HG03439 (cell line): Measurements from ENCODE around the gene EVX2.

ENCODE experiments used
- ATAC-seq: cut with Tn5 transposase; IDR thresholded peaks from one replicate; pipeline ENCODE4 v1.9.1; 2021; ENCODE audit warnings: mild to moderate bottlenecking, moderate library complexity; ENCODE audit not compliant: unreplicated experiment

Gene EVX2

DNA sequence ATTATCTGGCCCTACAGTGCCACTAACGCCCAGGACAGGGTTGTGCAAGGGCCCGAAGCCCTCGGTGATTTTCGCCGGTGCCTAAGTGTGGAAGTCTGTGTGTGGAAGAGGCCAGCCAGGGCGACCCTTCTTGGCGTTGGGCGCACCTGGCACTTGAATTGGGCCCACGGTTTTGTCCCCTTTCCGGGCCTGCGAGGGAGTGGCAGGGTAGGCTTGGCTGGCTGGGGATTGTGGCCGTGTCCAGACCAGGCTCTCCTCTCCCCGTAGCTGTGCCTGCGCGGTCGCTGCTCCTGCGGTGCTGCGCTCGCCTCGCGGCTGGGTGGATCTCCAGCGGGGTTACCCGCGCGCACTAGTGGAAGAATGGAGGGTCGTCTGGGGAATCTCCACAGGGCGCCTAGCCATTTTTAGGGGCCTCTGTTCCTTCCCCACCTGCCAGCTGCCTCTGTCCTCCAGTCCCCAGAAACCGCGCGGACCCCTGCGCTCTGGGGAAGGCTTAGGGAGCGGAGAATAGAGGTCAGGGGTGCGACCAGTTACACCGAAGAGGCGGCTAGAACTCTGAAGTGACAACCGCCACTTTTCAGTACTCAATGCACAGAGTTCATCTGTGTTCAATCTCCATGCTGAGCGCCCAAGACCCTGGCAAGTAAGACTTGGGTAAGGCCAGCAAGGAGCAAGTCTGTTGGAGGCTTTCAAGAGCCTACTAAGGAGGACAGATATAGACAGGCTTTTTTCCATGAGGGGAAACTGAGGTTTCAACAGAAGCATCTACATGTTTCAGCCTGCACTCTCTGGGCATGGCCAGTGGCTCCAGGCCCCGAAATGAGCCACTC is 16.0 kb downstream of the EVX2 start:
- no peak for ATAC-seq

DNA sequence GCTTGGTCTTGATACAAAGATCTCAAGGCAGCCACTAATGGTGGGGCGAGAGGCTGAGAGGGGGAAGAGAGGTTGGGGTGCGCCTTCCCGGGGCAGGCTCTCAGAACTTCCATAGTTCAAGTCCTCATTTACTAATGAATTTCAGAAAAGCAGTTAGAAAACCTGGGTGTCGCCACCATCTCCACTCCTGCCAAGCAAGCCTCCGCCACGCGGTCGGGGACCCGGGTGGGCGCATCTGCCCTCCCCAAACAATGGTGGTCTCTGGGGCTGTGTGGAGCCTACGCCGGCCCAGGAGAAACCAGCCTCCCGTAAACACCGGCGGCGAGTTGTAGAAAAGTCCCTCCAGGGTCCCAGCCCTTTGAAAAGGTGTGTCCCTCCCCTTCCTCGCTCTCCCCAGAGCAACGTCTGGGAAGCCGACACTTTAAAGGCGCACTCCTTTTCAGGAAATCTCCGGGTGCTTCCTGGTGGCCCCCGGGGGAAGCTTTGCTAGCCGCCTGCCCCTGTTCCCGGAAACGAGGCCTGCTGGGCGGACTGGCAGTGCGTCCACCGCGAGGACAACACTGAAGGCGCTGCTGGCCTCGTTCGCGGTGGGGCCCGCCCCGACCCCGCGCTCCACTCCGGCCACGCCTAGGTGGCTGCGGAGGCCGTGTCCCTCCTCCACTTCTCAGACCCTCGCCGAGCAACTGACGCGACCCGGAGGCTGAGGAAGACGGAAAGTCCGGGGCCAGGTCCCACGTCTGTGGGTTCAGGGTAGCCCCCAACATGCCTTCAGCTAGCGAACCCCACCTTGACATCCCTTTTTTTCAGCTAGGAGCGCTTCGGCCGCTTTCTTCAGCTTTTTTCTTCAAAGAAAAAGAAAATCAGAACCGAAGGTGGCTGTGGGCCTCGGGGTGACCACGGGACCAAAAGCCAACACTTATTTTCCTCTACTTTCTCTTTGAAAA is 16.8 kb downstream of the EVX2 start:
- no peak for ATAC-seq

DNA sequence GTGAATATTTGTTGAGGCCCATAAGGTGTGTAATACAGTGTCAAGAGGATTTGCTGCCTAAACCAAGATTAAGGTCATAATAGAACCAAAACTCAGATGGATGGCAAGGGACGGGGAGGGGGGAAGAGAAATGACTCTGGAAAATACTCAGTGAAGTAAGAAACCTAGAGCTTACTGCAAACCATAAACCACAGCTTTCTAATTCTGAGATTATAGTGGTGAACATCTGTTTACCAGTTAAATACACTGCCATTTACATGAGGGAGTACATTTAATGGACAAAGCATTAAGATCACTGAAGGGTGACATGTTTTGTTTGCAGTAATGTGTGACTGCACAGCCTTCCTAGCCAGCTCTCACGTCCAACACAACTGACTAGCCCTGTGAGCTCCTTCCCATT is 19.8 kb downstream of the EVX2 start:
- no peak for ATAC-seq

DNA sequence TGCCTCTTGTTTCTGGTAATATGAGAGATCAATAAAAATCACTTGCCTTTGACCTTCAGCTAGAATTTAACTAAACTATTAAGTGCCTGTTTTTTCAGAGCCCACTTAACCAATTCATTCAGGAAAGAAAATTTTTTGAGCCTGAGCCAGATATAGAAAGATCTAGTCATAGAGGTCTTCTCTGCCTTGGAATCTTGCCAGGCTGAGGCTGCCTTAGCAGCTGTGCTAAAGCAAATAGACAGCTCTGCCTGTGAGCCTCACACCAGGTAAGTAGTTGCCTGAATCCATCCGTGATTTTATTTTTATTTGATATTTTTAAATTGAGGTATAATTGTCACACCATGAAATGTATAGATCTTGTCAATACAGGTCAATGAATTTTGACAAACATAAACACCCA is 27.4 kb downstream of the EVX2 start:
- no peak for ATAC-seq

DNA sequence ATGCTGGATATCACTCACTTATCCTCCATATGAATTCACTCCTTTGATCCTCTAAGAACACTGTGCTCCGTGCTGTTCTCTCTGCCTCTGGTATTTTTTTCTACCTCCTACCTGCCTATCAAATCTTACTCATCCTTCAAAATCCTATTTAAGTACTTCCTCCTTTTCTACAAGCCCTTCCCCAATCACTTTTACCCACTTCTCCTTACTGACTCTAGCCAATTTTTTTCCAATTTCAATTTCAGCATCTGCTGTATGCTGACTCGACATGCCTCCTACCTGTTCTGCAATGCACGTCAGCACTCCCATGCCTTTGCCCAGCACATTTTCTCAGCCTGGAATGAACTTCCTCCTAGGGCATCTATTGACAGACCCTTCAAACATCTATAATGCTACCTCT is 44.4 kb downstream of the EVX2 start:
- no peak for ATAC-seq

DNA sequence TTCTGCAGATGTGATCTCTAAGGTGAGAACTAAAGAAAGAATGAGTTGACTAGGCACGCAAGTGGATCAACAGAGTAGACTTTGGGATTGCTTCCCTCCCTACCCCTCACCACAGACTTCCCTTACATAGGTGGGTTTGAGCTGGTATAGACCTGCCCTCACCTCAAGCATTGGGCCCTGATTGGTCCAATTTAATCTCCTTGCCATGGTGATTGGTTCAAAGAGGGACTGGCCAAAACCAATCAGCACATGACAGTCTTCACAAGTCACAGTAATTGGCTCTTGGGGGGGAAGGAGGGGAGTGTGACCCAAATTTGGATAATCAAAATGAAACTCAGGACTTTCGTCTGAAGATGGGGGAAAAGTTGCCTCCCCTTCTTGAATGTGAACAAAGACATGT is 45.1 kb downstream of the EVX2 start:
- ATAC-seq = no peak

DNA sequence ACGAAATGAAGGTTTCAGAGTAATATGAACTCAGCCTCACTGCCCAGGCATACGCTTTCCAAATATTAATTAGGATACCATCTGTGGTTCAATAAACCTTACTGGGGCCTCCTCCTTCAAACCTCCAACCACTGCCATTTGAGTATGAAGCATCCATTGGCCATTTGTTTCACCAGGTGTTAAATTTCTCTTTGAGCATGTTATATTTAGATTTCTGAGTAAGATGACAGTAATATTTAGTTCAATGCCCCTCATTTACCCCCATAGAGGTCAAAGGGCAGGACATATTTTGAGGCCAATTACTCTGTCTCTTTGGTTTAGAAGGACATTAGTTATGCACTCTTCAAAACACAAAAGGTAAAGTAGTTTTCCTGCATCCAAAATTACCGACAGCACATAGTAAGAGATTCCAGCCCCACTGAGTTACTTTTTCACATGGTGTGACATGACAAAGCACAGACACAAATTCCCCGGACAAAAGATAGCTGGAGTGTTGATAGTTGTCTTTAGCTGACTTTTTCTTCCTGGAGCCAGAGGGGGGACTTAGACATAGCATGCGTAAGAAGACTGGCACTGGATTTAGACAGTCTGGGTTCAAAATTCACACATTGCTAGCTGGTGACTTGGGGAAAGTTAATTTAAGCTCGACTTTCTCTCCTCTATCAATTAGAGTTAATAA is 48.6 kb downstream of the EVX2 start:
- no peak for ATAC-seq

DNA sequence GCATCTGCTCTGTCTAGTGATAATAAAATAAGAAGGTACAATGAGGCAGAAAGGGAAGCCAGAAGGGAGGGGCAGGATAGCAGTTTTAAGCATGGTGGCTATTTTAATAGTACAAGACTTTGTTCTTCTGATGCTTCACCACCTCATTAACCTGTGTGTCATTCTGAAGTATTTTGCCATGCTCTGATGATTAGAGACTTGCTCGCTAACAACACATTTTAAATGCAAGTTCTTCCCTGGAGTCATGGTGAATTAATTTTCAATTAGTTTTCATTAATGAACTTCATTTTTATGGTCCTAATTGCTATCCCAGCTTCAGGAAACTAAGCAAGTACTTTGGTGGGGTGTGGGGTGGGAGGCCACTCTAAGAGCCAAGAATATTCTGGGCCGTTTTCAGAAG is 56.0 kb downstream of the EVX2 start:
- no peak for ATAC-seq
